ENCODE results near the gene FGR.

Gene FGR

DNA sequence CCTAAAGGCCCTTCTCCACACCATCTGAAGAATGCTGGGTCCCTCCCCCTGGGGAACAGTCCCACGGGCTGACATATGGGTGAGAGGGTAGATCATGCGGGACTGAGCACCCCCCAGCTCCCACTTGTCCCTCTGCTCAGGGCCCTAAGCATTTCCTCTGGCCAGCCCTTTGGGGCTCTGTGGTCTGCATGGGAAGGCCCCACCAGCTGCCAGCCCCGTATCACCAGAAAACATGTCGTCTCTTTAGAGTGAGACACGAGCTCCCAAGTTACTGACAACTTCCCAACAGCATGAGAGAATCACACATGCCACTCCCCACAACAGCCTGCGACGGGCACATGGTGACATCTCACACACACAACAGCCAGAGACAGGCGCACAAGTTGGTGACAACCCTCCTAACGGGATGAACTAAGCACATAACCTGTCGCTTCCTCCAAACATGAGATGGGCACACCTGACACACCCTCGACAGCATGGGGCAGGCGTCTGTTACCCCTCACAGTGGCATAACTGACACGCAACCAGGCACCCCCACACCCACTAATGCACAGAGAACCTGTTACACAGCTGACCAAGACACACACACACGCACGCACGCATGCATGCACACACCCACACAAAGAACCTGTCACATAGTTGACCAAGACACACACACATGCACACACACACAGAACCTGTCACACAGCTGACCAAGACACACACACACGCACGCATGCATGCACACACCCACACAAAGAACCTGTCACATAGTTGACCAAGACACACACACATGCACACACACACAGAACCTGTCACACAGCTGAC lies 72.2 kb downstream of the FGR start:
- TF ChIP-seq, protein P1, sequence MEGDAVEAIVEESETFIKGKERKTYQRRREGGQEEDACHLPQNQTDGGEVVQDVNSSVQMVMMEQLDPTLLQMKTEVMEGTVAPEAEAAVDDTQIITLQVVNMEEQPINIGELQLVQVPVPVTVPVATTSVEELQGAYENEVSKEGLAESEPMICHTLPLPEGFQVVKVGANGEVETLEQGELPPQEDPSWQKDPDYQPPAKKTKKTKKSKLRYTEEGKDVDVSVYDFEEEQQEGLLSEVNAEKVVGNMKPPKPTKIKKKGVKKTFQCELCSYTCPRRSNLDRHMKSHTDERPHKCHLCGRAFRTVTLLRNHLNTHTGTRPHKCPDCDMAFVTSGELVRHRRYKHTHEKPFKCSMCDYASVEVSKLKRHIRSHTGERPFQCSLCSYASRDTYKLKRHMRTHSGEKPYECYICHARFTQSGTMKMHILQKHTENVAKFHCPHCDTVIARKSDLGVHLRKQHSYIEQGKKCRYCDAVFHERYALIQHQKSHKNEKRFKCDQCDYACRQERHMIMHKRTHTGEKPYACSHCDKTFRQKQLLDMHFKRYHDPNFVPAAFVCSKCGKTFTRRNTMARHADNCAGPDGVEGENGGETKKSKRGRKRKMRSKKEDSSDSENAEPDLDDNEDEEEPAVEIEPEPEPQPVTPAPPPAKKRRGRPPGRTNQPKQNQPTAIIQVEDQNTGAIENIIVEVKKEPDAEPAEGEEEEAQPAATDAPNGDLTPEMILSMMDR (IDR thresholded peaks at IDR 0.05; ENCODE audit: extremely low read depth, insufficient read depth, missing control alignments) = no peak
- in situ Hi-C loops (cut with MboI; ENCODE audit: low pct_unique_long_range_greater_than_20kb, low sequenced_read_pairs, unreplicated experiment) = no loop called here
- no peak for DNase-seq (ENCODE audit: low spot score)

All from GM13977 (cell line).